ENCODE results near the gene ECI2.
"Not testable (repeated sequence)": the region's sequence is repeated elsewhere in the genome, so short reads cannot be mapped to it uniquely, and the experiment has no call there.

Gene ECI2

GRCh38 chr6:4128748-4129147 is 6.6 kb downstream of the ECI2 start:
- Histone ChIP-seq H3K9me3 (peaks cover 12% of the 10 kb centered on the region), H3K36me3 (peaks cover 91% of the 10 kb centered on the region), H3K4me3 (no peak overlapping the region), H3K27ac (no peak overlapping the region), H3K27me3 (no peaks in the 10 kb centered on the region), H4K20me1 (peaks cover 6% of the 10 kb centered on the region; the same call in 1 of the 2 replicates), H3K9ac (no peak overlapping the region), H3K4me1 (peaks cover 7% of the 10 kb centered on the region), H3K4me2 (no peak overlapping the region)
- TF ChIP-seq Cebpa-rat (IDR thresholded peaks at IDR 0.05), result no peak

GRCh38 chr6:4128072-4128471 is 7.3 kb downstream of the ECI2 start:
- no peak for TF ChIP-seq Cebpa-rat (IDR thresholded peaks at IDR 0.05)
- Histone ChIP-seq H3K9me3 (peaks cover 12% of the 10 kb centered on the region), H3K27me3 (no peaks in the 10 kb centered on the region), H3K4me2 (no peak overlapping the region), H4K20me1 (no peaks in the 10 kb centered on the region), H3K4me1 (peaks cover under 1% of the 10 kb centered on the region; the same call in 1 of the 2 replicates), H3K36me3 (peaks cover 97% of the 10 kb centered on the region), H3K4me3 (no peak overlapping the region), H3K9ac (no peak overlapping the region), H3K27ac (no peak overlapping the region)

- no peaks in the 10 kb centered on the region for H3K27me3 ChIP-seq
- no peaks in the 10 kb centered on the region for H4K20me1 ChIP-seq
- TF ChIP-seq Cebpa-rat (IDR thresholded peaks at IDR 0.05), result no peak
- H3K27ac ChIP-seq, result no peak overlapping the region
- no peak overlapping the region for H3K9ac ChIP-seq
- no peak overlapping the region for H3K4me3 ChIP-seq
- H3K36me3 ChIP-seq, result peaks cover 96% of the 10 kb centered on the region
- no peaks in the 10 kb centered on the region for H3K9me3 ChIP-seq
- no peak overlapping the region for H3K4me2 ChIP-seq
- no peaks in the 10 kb centered on the region for H3K4me1 ChIP-seq
These were observed 9.2 kb downstream of the ECI2 start for GRCh38 chr6:4125933-4126864.

GRCh38 chr6:4125500-4125899 is 9.9 kb downstream of the ECI2 start:
- H3K27ac ChIP-seq, result no peak overlapping the region

GRCh38 chr6:4124351-4124750 is 11.0 kb downstream of the ECI2 start:
- no peak overlapping the region for H3K4me3 ChIP-seq
- no peak overlapping the region for H3K4me2 ChIP-seq
- no peak overlapping the region for H3K9ac ChIP-seq
- H3K9me3 ChIP-seq, result no peaks in the 10 kb centered on the region
- no peak overlapping the region for H3K27ac ChIP-seq
- H3K4me1 ChIP-seq, result no peaks in the 10 kb centered on the region
- H4K20me1 ChIP-seq, result no peaks in the 10 kb centered on the region
- TF ChIP-seq Cebpa-rat (IDR thresholded peaks at IDR 0.05), result no peak
- H3K27me3 ChIP-seq, result no peaks in the 10 kb centered on the region
- H3K36me3 ChIP-seq, result peaks cover 94% of the 10 kb centered on the region

More at GRCh38 chr6:4125500-4125899, 9.9 kb downstream of the ECI2 start:
- H3K9ac ChIP-seq, result no peak overlapping the region
- H3K4me1 ChIP-seq, result no peaks in the 10 kb centered on the region
- H3K4me2 ChIP-seq, result no peak overlapping the region
- no peak for TF ChIP-seq Cebpa-rat (IDR thresholded peaks at IDR 0.05)
- no peak overlapping the region for H3K4me3 ChIP-seq
- H3K27me3 ChIP-seq, result no peaks in the 10 kb centered on the region
- peaks cover 96% of the 10 kb centered on the region for H3K36me3 ChIP-seq
- no peaks in the 10 kb centered on the region for H4K20me1 ChIP-seq
- H3K9me3 ChIP-seq, result no peaks in the 10 kb centered on the region

GRCh38 chr6:4115741-4116140 is 19.6 kb downstream of the ECI2 start:
- no peak for TF ChIP-seq Cebpa-rat (IDR thresholded peaks at IDR 0.05)
- H3K36me3 ChIP-seq, result peaks cover 66% of the 10 kb centered on the region
- H3K4me3 ChIP-seq, result no peak overlapping the region
- peaks cover 14% of the 10 kb centered on the region for H3K9me3 ChIP-seq
- no peak overlapping the region for H3K9ac ChIP-seq
- no peak overlapping the region for H3K27ac ChIP-seq
- H3K4me2 ChIP-seq, result no peak overlapping the region
- H3K27me3 ChIP-seq, result no peaks in the 10 kb centered on the region
- no peaks in the 10 kb centered on the region for H4K20me1 ChIP-seq
- H3K4me1 ChIP-seq, result no peaks in the 10 kb centered on the region

- Histone ChIP-seq H3K9me3 (peaks cover 14% of the 10 kb centered on the region), H4K20me1 (no peaks in the 10 kb centered on the region), H3K4me3 (no peak overlapping the region), H3K36me3 (peaks cover 51% of the 10 kb centered on the region), H3K9ac (no peak overlapping the region), H3K4me2 (no peak overlapping the region), H3K27ac (no peak overlapping the region), H3K27me3 (no peaks in the 10 kb centered on the region), H3K4me1 (no peaks in the 10 kb centered on the region)
- TF ChIP-seq Cebpa-rat (IDR thresholded peaks at IDR 0.05), result no peak
These were observed 21.3 kb downstream of the ECI2 start for GRCh38 chr6:4114123-4114522.

GRCh38 chr6:4113649-4114048 is 21.7 kb downstream of the ECI2 start:
- Histone ChIP-seq H3K4me3 (no peak overlapping the region), H3K4me2 (no peak overlapping the region), H3K9ac (no peak overlapping the region), H3K36me3 (peaks cover 47% of the 10 kb centered on the region), H3K27me3 (no peaks in the 10 kb centered on the region), H3K27ac (no peak overlapping the region), H3K4me1 (no peaks in the 10 kb centered on the region), H4K20me1 (no peaks in the 10 kb centered on the region), H3K9me3 (peaks cover 14% of the 10 kb centered on the region)
- no peak for TF ChIP-seq Cebpa-rat (IDR thresholded peaks at IDR 0.05)

GRCh38 chr6:4112366-4112765 is 23.0 kb downstream of the ECI2 start:
- H3K36me3 ChIP-seq, result peaks cover 34% of the 10 kb centered on the region
- H3K27ac ChIP-seq, result no peak overlapping the region

GRCh38 chr6:4109363-4109815 is 26.0 kb downstream of the ECI2 start:
- not testable (repeated sequence) for H3K9ac ChIP-seq, H3K27ac ChIP-seq, H3K4me2 ChIP-seq, H3K4me3 ChIP-seq, H3K27me3 ChIP-seq, H3K36me3 ChIP-seq, H4K20me1 ChIP-seq, H3K4me1 ChIP-seq
- H3K9me3 ChIP-seq, result peaks cover 14% of the 10 kb centered on the region

More at GRCh38 chr6:4112366-4112765, 23.0 kb downstream of the ECI2 start:
- TF ChIP-seq Cebpa-rat (IDR thresholded peaks at IDR 0.05), result no peak
- Histone ChIP-seq H3K4me1 (no peaks in the 10 kb centered on the region), H3K4me3 (no peak overlapping the region), H3K9me3 (peaks cover 14% of the 10 kb centered on the region), H3K27me3 (no peaks in the 10 kb centered on the region), H3K4me2 (no peak overlapping the region), H3K9ac (no peak overlapping the region), H4K20me1 (no peaks in the 10 kb centered on the region)
